ENCODE results near the gene RGS14.

RGS14 gene

DNA sequence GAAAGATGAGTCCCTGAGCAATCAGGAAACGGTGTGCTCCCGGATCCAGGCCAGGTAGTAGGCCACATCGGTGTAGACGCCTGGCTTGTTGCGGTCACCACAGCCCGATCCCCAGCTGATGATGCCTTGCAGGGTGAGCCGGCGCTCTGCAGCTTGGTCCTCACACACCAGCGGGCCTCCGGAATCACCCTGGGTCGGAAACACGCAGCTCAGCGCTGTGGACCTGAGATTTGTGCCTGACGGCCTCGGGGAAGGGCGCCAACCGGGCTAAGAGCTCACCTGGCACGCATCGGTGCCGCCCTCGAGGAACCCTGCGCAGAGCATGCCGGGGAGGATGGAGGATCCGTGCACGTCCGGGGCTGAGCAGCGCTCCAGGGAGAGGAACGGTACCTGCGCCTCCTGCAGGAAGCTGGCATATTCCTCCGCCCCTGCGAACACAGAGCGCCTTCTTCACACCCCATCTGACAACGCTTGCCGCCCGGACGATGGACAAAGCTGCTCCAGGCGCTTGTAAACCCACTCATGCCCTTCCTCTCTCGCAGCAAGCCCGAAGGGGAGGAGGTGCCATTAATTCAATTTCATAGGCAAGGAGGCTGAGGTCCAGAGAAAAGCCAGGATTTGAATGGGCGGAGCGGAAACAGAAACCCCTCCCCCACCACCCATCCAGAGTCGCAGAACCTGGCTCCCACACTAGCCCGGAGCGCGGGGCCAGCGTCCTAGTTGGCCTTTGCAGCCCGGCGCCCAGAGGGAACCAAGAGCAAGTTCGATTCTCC is 44.7 kb downstream of the RGS14 start:
- Histone ChIP-seq H3K9me3 (ENCODE audit: low read depth, low read length) (no peaks in the 10 kb centered on the region), H3K9ac (ENCODE audit: insufficient read length) (no peak overlapping the region), H3K4me3 (peak overlapping the region; percentile 78), H3K36me3 (ENCODE audit: insufficient read depth, low read length) (no peaks in the 10 kb centered on the region), H3K27ac (no peak overlapping the region)
- TF ChIP-seq FOXP2 (optimal IDR thresholded peaks at IDR 0.05; ENCODE audit: control extremely low read depth, extremely low read length, insufficient read depth) (no peak), POLR2AphosphoS5 (IDR thresholded peaks at IDR 0.05; ENCODE audit: borderline replicate concordance, low read depth, low read length) (no peak), EZH2 (IDR thresholded peaks at IDR 0.05) (no peak)
- DNase-seq (ENCODE audit: low read depth, low spot score): no peak

DNA sequence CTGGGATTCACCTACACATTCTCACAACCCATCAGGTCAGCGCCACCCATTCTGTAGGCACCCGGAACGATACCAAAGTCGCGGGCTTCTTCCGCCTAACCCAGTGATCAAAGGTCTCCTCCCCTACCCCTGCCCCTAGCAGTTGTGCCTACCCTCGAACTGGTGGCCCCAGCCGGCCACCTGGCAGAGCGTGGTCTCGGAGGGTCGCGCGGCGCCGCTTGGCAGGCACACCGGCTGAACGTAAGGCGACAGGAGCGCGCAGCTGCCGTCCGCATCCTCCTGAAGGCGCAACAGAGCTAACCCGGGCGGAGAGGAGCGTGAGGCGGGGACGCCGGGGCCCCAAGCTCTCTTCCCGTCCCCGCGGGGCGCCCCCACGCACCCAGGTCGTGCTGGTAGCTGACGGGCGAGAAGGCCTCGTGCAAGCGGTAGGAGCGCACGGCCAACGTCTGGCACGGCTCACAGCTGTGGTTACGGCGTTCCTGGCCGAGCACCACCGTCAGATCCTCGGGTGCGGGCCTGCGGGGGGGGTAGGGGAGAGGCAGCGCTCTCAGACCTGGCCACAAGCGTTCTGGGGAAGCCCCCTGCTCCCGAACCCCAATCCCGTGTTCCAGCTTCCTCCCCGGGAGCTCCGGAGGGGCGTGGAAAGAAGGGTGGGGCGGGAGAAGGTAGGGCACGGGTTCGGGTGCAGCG is 45.5 kb downstream of the RGS14 start:
- H3K9me3 ChIP-seq (ENCODE audit: low read depth, low read length): no peaks in the 10 kb centered on the region
- no peak overlapping the region for H3K9ac ChIP-seq (ENCODE audit: insufficient read length)
- DNase-seq (ENCODE audit: low read depth, low spot score): no peak
- H3K36me3 ChIP-seq (ENCODE audit: insufficient read depth, low read length): no peaks in the 10 kb centered on the region
- no peak for TF ChIP-seq POLR2AphosphoS5 (IDR thresholded peaks at IDR 0.05; ENCODE audit: borderline replicate concordance, low read depth, low read length)
- peak overlapping the region; percentile 78 for H3K4me3 ChIP-seq
- no peak overlapping the region for H3K27ac ChIP-seq

DNA sequence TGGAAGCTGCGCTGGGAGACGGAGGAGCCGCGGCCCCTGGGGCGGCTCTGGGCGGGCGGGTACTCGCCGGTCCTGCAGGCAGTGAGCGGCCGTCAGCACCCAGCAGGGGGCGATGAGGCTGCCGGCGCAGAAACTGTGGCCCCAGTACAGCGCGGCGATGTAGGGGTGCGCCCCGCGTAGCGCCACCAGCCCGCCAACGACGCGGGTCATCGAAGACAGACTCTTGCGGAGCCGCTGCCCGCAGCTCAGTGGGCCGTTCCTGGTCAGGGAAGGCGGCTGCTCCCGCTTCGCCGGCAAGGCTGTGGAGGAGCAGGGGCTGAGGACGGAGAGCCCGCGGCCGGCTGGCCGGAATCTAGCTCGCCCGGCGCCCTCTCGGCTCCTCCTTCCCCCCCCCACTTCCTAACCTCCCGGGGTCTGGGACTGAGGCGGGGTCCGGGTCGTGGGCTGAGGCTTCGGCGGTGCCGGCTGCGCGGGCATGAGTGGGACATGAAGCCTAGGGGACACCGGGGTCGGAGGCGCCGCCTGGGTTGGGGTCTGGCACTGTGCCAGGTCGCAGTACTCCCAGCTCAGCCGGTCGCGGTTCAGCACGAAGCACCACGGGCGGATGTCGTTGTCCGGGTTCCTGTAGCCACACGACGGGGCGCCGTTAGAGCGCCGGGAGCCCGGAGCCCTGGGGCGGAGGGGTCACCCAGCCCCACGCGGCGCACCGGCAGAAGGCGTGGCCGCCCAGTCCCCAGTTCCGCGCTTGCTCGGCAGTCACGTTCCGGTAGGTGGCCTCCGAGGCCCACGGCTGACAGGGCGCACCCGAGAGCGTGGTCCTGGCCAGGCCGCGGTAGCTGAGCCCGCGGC is 46.3 kb downstream of the RGS14 start:
- Histone ChIP-seq H3K27ac (no peak overlapping the region), H3K9ac (ENCODE audit: insufficient read length) (no peak overlapping the region), H3K4me3 (peak overlapping the region; percentile 78), H3K9me3 (ENCODE audit: low read depth, low read length) (no peaks in the 10 kb centered on the region), H3K36me3 (ENCODE audit: insufficient read depth, low read length) (no peaks in the 10 kb centered on the region)
- DNase-seq (ENCODE audit: low read depth, low spot score): no peak
- TF ChIP-seq POLR2AphosphoS5 (IDR thresholded peaks at IDR 0.05; ENCODE audit: borderline replicate concordance, low read depth, low read length) (no peak), FOXP2 (optimal IDR thresholded peaks at IDR 0.05; ENCODE audit: control extremely low read depth, extremely low read length, insufficient read depth) (no peak), EZH2 (IDR thresholded peaks at IDR 0.05) (no peak)

DNA sequence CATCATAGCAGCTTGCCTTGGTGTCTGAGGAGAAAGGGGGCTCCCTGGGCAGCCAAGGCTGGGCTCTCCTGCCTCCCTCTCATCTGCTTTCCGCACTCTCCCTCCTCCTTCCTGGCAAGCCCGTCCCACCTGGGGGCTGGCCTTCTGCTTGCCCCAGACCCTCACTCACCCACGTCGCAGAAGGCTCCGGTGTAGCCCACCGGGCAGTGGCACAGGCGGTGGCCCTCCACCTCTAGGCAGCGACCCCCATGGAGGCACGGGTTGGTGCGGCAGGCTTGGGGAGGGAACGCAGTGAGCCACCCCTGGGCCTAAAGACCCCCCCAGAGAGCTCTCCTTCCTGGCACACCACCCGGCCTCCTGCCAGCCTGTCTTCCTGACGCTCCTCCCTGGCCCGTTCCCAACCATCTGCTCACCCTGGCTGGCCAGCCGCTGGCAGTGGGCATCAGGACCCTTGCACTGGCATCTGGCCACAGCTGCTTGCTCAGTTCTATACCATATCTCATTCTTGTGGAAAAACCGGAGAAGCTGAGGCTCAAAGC is 47.0 kb downstream of the RGS14 start:
- Histone ChIP-seq H3K27ac (no peak overlapping the region), H3K9ac (ENCODE audit: insufficient read length) (no peak overlapping the region), H3K9me3 (ENCODE audit: low read depth, low read length) (no peaks in the 10 kb centered on the region), H3K4me3 (peak overlapping the region; percentile 78), H3K36me3 (ENCODE audit: insufficient read depth, low read length) (no peaks in the 10 kb centered on the region)
- TF ChIP-seq POLR2AphosphoS5 (IDR thresholded peaks at IDR 0.05; ENCODE audit: borderline replicate concordance, low read depth, low read length): no peak
- no peak for TF ChIP-seq FOXP2 (optimal IDR thresholded peaks at IDR 0.05; ENCODE audit: control extremely low read depth, extremely low read length, insufficient read depth)
- TF ChIP-seq EZH2 (IDR thresholded peaks at IDR 0.05): no peak
- DNase-seq (ENCODE audit: low read depth, low spot score): no peak

DNA sequence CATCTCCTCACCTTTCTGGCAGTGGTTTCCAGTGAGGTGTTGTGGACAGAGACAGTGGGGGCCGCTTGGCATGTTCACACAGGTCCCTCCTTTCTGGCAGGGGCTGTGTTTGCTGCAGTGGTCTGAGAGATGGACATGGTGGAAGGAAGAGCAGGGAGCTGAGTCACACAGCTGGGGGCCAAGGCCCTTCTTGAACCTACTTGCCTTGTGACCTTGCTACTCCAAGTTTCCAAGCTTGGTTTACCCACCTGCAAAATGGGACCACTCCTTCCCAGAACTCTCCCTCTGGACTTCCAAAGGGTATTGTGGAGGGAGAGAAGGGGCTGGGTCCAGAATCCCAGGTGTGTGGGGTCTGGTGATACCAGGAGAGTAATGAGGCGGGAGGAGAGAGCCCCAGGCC is 47.6 kb downstream of the RGS14 start:
- Histone ChIP-seq H3K9ac (ENCODE audit: insufficient read length) (no peak overlapping the region), H3K36me3 (ENCODE audit: insufficient read depth, low read length) (no peaks in the 10 kb centered on the region), H3K4me3 (no peak overlapping the region), H3K9me3 (ENCODE audit: low read depth, low read length) (no peaks in the 10 kb centered on the region), H3K27ac (no peak overlapping the region)
- no peak for TF ChIP-seq FOXP2 (optimal IDR thresholded peaks at IDR 0.05; ENCODE audit: control extremely low read depth, extremely low read length, insufficient read depth)
- TF ChIP-seq POLR2AphosphoS5 (IDR thresholded peaks at IDR 0.05; ENCODE audit: borderline replicate concordance, low read depth, low read length): no peak
- TF ChIP-seq EZH2 (IDR thresholded peaks at IDR 0.05): no peak
- no peak for DNase-seq (ENCODE audit: low read depth, low spot score)

DNA sequence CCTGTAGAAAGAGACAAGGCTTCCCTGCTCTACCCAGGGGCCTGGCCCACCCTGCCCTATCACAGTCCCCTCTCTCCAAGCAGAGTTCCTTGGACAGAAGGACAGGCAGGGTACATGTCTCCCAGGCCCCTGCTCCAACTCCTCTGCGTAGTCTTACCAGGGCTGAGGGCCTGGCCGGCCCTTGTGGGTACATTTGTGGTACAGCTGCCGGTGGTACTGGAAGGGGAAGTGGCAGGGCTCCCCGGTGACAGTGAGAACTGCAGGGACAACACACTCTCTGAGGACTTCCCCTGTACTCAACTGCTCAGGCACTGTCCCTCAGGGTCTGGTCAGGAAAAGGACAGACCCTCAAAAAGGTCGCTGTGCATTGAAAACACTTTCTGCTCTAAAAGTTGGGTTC is 48.1 kb downstream of the RGS14 start:
- no peak for DNase-seq (ENCODE audit: low read depth, low spot score)
- H3K36me3 ChIP-seq (ENCODE audit: insufficient read depth, low read length): no peaks in the 10 kb centered on the region

DNA sequence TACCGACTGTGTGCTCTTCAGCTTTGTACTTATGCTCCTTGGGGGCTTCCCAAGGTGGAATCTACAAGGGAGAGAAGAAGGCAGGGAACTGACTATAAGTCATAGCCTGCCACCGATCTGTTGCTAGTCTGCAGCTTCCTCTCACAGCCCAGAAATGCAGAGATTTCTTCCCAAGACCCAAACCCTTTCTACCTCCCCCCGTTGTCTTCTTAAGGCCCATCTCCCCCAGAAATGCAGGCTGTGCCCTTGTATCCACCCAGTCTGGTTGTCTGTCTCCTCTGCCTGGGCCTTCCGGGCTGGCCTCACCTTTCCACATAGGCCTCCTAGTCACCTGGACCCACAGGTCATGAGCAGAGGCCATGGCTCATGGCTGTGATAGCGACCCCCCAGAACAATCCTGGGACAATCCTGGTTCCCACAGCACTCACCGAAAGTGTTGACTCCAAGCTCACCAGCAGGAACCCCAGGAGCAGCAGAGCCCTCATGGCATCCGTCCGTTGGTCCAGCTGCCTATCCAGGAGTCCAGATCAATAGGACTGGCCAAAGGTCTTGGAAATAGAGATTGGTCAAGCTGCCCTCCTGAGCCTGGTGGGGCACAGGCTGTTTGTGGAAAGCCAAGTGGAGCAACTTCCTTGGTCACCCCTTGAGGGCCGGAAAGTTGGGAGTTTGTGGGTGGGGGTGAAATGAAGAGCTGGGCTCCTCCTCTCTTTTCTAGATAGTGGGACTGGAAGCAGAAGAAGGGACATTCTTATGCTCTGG is 51.5 kb downstream of the RGS14 start, which contains the start of gene F12:
TSS of gene F12 (minus strand) at position 522 of the 759 bp plus-strand sequence. CDS start at position 485, 37 bp downstream.
- no peak for TF ChIP-seq FOXP2 (optimal IDR thresholded peaks at IDR 0.05; ENCODE audit: control extremely low read depth, extremely low read length, insufficient read depth)
- TF ChIP-seq EZH2 (IDR thresholded peaks at IDR 0.05): no peak
- no peak for TF ChIP-seq POLR2AphosphoS5 (IDR thresholded peaks at IDR 0.05; ENCODE audit: borderline replicate concordance, low read depth, low read length)
- Histone ChIP-seq H3K36me3 (ENCODE audit: insufficient read depth, low read length) (no peaks in the 10 kb centered on the region), H3K4me3 (no peak within 1 kb of the TSS), H3K9me3 (ENCODE audit: low read depth, low read length) (no peaks in the 10 kb centered on the region), H3K9ac (ENCODE audit: insufficient read length) (no peak within 1 kb of the TSS), H3K27ac (no peak within 1 kb of the TSS)
- DNase-seq (ENCODE audit: low read depth, low spot score): no peak

More for the DNA sequence above, 48.1 kb downstream of the RGS14 start:
- no peak for TF ChIP-seq EZH2 (IDR thresholded peaks at IDR 0.05)
- no peak for TF ChIP-seq POLR2AphosphoS5 (IDR thresholded peaks at IDR 0.05; ENCODE audit: borderline replicate concordance, low read depth, low read length)
- TF ChIP-seq FOXP2 (optimal IDR thresholded peaks at IDR 0.05; ENCODE audit: control extremely low read depth, extremely low read length, insufficient read depth): no peak
- no peak overlapping the region for H3K9ac ChIP-seq (ENCODE audit: insufficient read length)
- H3K9me3 ChIP-seq (ENCODE audit: low read depth, low read length): no peaks in the 10 kb centered on the region
- H3K27ac ChIP-seq: no peak overlapping the region
- no peak overlapping the region for H3K4me3 ChIP-seq
